Dedifferentiated amniotic fluid mesenchymal stem cell (primary cell): Measurements from ENCODE around the gene D2HGDH.
"Not testable (repeated sequence)": the region's sequence is repeated elsewhere in the genome, so short reads cannot be mapped to it uniquely, and the experiment has no call there.

Source experiments
- DNase-seq: peaks from one replicate; pipeline ENCODE4 v3.0.0-alpha.2; 2016; ENCODE audit errors: extremely low spot score

The D2HGDH gene

GRCh38 chr2:241748468-241749256, 14.2 kb downstream of the D2HGDH start:
- no peak for DNase-seq

GRCh38 chr2:241750076-241750840, 15.8 kb downstream of the D2HGDH start:
- no peak for DNase-seq

GRCh38 chr2:241751152-241751551, 16.7 kb downstream of the D2HGDH start:
- DNase-seq, result no peak

GRCh38 chr2:241751776-241752175, 17.3 kb downstream of the D2HGDH start:
- no peak for DNase-seq

GRCh38 chr2:241752253-241752652, 17.8 kb downstream of the D2HGDH start:
- no peak for DNase-seq

GRCh38 chr2:241752689-241753276, 18.4 kb downstream of the D2HGDH start:
- DNase-seq, result no peak

GRCh38 chr2:241753493-241753892, 19.1 kb downstream of the D2HGDH start:
- no peak for DNase-seq

GRCh38 chr2:241754042-241754441, 19.6 kb downstream of the D2HGDH start:
- DNase-seq, result no peak

GRCh38 chr2:241755166-241755565, 20.7 kb downstream of the D2HGDH start:
- no peak for DNase-seq

GRCh38 chr2:241755777-241756176, 21.3 kb downstream of the D2HGDH start:
- no peak for DNase-seq

- no peak for DNase-seq
Measured at GRCh38 chr2:241759067-241759807, 24.8 kb downstream of the D2HGDH start.

GRCh38 chr2:241759893-241760292, 25.5 kb downstream of the D2HGDH start:
- not testable (repeated sequence) for DNase-seq

GRCh38 chr2:241760301-241760771, 25.9 kb downstream of the D2HGDH start:
- DNase-seq, result no peak

- no peak for DNase-seq
Measured at GRCh38 chr2:241762321-241762932, 28.0 kb downstream of the D2HGDH start.

- DNase-seq, result no peak
Measured at GRCh38 chr2:241762933-241763369, 28.5 kb downstream of the D2HGDH start.

- no peak for DNase-seq
Measured at GRCh38 chr2:241763551-241764274, 29.3 kb downstream of the D2HGDH start.

GRCh38 chr2:241764275-241765241, 30.1 kb downstream of the D2HGDH start:
- no peak for DNase-seq

- DNase-seq, result no peak
Measured at GRCh38 chr2:241767464-241768250, 33.2 kb downstream of the D2HGDH start.

GRCh38 chr2:241768251-241768711, 33.9 kb downstream of the D2HGDH start:
- DNase-seq, result no peak
